WERI-Rb-1 (cell line): ENCODE results near the gene DDX25.

Experiments used
- DNase-seq: peaks from one replicate; pipeline ENCODE4 v3.0.0-alpha.2; 2020
- H3K27ac ChIP-seq: fragments of 250-450 bp; sonication (Bioruptor Pico); 2 replicates; pipeline ENCODE4 v1.5.1; 2020; ENCODE audit warnings: mild to moderate bottlenecking, moderate library complexity
- H3K27me3 ChIP-seq: fragments of 250-450 bp; sonication (Bioruptor Pico); 2 replicates; pipeline ENCODE4 v1.5.1; 2021; ENCODE audit warnings: mild to moderate bottlenecking, low read depth, moderate library complexity; ENCODE audit not compliant: insufficient read depth, severe bottlenecking
- H3K36me3 ChIP-seq: fragments of 250-450 bp; sonication (Bioruptor Pico); 2 replicates; pipeline ENCODE4 v1.5.1; 2020; ENCODE audit warnings: mild to moderate bottlenecking, moderate library complexity
- H3K4me3 ChIP-seq: 2 replicates; pipeline ENCODE4 v1.5.1; 2011; ENCODE audit warnings: low read depth, mild to moderate bottlenecking, control low read depth, low read length
- H3K9me3 ChIP-seq: fragments of 250-450 bp; sonication (Bioruptor Pico); 2 replicates; pipeline ENCODE4 v1.5.1; 2021; ENCODE audit warnings: mild to moderate bottlenecking, moderate library complexity; ENCODE audit not compliant: severe bottlenecking
- TF ChIP-seq, protein P1 (sequence below): IDR thresholded peaks from 2 replicates; pipeline ENCODE4 v1.5.1; 2011; ENCODE audit warnings: low read depth, mild to moderate bottlenecking, control low read depth, inconsistent platforms, low read length

Gene DDX25

GRCh38 chr11:125947419-125948277 lies 43.3 kb downstream of the DDX25 start:
- H3K4me3 ChIP-seq: no peak overlapping the region

DNA sequence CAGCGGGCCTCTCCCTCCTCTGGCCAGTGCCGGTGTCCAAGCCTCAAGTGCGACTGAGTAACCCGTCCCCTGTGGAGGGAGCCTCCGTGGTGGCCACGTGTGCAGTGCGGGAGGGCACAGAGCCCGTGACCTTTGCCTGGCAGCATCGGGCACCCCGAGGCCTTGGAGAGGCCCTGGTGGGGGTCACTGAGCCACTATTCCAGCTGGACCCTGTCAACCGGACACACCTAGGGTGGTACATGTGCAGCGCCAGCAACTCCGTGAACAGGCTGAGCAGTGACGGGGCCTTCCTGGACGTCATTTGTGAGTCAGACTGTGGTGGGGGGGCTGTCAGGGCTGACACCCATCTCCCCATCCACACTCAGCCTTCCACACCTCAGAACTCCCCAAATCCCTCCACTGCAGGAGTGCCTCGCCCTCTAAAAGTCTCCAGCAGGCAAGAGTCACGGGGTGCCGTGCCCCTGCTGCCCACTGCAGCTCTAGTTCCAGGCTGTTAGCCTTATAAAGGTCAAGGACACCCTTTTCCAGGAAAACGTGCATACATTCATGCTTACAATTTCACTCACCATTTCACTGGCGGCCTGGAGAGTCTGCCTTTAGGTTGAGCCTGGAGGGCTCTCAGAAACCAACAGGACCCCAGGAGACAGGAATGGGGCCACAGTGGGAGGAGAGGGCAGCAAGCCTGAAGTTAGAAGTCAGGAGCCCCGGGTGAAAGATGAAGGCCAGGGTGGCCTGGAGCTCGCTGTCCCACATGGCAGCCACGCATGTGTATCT lies 44.2 kb downstream of the DDX25 start:
- H3K27me3 ChIP-seq: no peaks in the 10 kb centered on the region
- no peak for DNase-seq
- H3K36me3 ChIP-seq: no peaks in the 10 kb centered on the region

More at GRCh38 chr11:125947419-125948277, 43.3 kb downstream of the DDX25 start:
- Histone ChIP-seq H3K9me3 (no peaks in the 10 kb centered on the region), H3K27me3 (no peaks in the 10 kb centered on the region), H3K36me3 (no peaks in the 10 kb centered on the region), H3K27ac (no peak overlapping the region)
- TF ChIP-seq, protein P1, sequence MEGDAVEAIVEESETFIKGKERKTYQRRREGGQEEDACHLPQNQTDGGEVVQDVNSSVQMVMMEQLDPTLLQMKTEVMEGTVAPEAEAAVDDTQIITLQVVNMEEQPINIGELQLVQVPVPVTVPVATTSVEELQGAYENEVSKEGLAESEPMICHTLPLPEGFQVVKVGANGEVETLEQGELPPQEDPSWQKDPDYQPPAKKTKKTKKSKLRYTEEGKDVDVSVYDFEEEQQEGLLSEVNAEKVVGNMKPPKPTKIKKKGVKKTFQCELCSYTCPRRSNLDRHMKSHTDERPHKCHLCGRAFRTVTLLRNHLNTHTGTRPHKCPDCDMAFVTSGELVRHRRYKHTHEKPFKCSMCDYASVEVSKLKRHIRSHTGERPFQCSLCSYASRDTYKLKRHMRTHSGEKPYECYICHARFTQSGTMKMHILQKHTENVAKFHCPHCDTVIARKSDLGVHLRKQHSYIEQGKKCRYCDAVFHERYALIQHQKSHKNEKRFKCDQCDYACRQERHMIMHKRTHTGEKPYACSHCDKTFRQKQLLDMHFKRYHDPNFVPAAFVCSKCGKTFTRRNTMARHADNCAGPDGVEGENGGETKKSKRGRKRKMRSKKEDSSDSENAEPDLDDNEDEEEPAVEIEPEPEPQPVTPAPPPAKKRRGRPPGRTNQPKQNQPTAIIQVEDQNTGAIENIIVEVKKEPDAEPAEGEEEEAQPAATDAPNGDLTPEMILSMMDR: no peak
- no peak for DNase-seq

GRCh38 chr11:125949271-125950177 lies 45.2 kb downstream of the DDX25 start:
- TF ChIP-seq, protein P1: no peak
- Histone ChIP-seq H3K27ac (no peak overlapping the region), H3K4me3 (no peak overlapping the region), H3K27me3 (no peaks in the 10 kb centered on the region), H3K9me3 (no peaks in the 10 kb centered on the region), H3K36me3 (no peaks in the 10 kb centered on the region)
- DNase-seq: no peak

More for the DNA sequence above, 44.2 kb downstream of the DDX25 start:
- TF ChIP-seq, protein P1: no peak
- Histone ChIP-seq H3K9me3 (no peaks in the 10 kb centered on the region), H3K4me3 (no peak overlapping the region), H3K27ac (no peak overlapping the region)

- Histone ChIP-seq H3K9me3 (no peaks in the 10 kb centered on the region), H3K27ac (no peak overlapping the region), H3K4me3 (no peak overlapping the region), H3K36me3 (no peaks in the 10 kb centered on the region), H3K27me3 (no peaks in the 10 kb centered on the region)
- TF ChIP-seq, protein P1: no peak
- DNase-seq: no peak
Observed at GRCh38 chr11:125950178-125950490, 45.8 kb downstream of the DDX25 start.

DNA sequence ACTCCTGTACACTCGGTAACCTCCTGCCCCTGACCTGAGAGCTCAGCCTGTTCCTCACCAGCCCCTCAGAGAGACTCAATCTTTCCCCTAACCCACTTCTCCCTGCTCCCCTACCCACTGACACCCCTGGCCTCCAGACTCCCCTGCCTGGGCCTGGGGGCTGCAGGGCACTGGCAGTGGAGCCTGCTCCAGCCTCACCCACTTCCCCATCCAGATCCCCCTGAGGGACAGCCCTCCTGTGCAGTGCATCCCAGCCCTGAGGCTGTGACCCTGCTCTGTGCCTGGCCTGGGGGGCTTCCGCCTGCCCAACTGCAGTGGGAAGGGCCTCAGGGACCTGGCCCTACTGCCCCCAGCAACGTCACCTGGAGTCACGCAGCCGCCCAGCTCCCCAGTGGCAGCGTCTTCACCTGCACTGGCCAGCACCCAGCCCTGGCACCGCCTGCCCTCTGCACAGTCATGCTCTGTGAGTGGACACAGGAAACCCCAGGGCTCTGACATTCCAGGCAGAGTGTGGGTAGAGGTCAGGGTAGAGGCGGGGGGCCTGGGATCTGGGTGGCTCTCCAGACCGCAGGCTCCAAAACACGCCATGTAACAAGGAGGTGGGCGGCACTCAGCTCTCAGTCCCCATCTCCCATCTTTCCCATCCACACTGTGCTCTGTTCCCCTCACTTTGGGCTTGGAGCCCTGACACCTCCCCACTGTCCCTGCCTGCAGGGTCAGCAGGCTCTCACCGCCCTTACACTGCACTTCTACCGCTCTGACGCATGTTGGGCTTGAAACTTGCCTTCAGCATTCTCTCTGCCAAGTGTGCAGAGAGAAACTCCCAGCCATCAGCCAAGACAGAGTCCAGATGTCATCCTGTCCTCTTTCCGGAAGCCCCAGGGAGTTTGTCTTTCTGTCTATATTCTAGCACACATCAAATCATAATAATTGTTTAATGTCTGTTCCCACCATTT lies 46.7 kb downstream of the DDX25 start:
- Histone ChIP-seq H3K4me3 (no peak overlapping the region), H3K9me3 (no peaks in the 10 kb centered on the region), H3K27ac (no peak overlapping the region), H3K27me3 (no peaks in the 10 kb centered on the region), H3K36me3 (no peaks in the 10 kb centered on the region; the same call in 1 of the 2 replicates)
- TF ChIP-seq, protein P1: no peak
- DNase-seq: no peak
